Nephron progenitor cell (in vitro differentiated cells): ENCODE data around the gene SLC4A2.

Source experiments
- DNase-seq: peaks from one replicate; pipeline ENCODE4 v3.0.0; 2021
- H3K27ac Mint-ChIP-seq: 2 replicates; pipeline ENCODE4 v1.8.0; 2021; ENCODE audit warnings: mild to moderate bottlenecking, moderate library complexity, mixed read lengths
- H3K27me3 Mint-ChIP-seq: 2 replicates; pipeline ENCODE4 v1.8.0; 2021; ENCODE audit warnings: mild to moderate bottlenecking, low read depth, mixed read lengths; ENCODE audit not compliant: poor library complexity
- H3K36me3 Mint-ChIP-seq: 2 replicates; pipeline ENCODE4 v1.8.0; 2021; ENCODE audit warnings: low read depth, mixed read lengths
- H3K4me1 Mint-ChIP-seq: 2 replicates; pipeline ENCODE4 v1.8.0; 2021; ENCODE audit warnings: mixed read lengths
- H3K4me3 Mint-ChIP-seq: 2 replicates; pipeline ENCODE4 v1.8.0; 2021; ENCODE audit warnings: mild to moderate bottlenecking, moderate library complexity, mixed read lengths
- H3K9me3 Mint-ChIP-seq: 2 replicates; pipeline ENCODE4 v1.8.0; 2021; ENCODE audit warnings: mild to moderate bottlenecking, moderate library complexity, mixed read lengths
- CTCF ChIP-seq: fragments of 200-600 bp; sonication (generic); IDR thresholded peaks from 2 replicates; pipeline ENCODE4 v1.5.0; 2021; ENCODE audit warnings: antibody characterized with exemption

The SLC4A2 gene

GRCh38 chr7:151077705-151078232, 18.4 kb downstream of the SLC4A2 start:
- Mint-ChIP-seq H3K4me3 (peak overlapping the region; percentile 71), H3K9me3 (no peaks in the 10 kb centered on the region), H3K36me3 (peaks cover 8% of the 10 kb centered on the region), H3K4me1 (peaks cover 38% of the 10 kb centered on the region), H3K27me3 (no peaks in the 10 kb centered on the region), H3K27ac (no peak overlapping the region)
- TF ChIP-seq CTCF = no peak
- DNase-seq = no peak

DNA sequence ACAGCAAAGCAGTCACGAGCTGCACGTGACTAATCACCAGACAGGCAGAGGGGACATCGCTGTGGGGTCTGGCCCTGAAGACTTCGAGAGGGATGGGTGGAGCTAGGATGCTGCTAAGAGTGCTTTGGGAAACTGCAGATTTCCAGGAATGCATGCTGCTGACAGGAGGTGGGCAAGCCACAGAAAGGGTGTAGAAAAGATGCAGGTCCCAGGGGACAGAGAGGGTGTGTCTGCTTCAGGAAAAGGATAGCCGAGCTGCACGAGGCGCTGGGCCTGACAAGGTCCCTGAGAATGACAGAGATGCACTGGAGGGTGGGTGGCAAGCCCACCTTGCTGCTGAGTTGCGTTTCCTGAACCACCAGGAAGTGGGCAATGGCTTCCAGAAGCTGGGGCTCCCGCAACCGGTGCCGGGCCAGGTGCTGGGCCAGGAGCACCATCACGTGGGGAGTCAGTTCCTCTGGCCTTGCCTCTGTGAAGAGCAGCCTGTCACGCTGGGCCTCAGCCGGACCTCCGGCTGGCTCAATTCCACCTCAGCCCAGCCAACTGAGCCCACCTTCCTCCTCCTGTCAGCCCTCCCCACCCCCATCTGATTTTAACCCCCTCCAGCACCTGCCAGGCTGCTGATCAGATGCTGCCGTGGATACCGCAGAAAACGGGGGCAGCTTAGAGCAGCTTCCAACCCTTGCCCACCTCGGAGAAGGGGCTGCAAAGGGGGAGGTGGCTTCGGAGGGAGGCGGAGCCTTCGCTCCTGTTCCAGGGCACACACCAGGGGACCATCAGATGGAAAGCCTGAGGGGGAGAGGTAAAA, 19.0 kb downstream of the SLC4A2 start:
- H3K27ac Mint-ChIP-seq = peak overlapping the region; percentile 88
- H3K27me3 Mint-ChIP-seq = no peaks in the 10 kb centered on the region
- TF ChIP-seq CTCF = no peak
- H3K4me3 Mint-ChIP-seq = peak overlapping the region; percentile 88
- no peak for DNase-seq
- H3K9me3 Mint-ChIP-seq = no peaks in the 10 kb centered on the region
- peaks cover 8% of the 10 kb centered on the region for H3K36me3 Mint-ChIP-seq
- H3K4me1 Mint-ChIP-seq = peaks cover 41% of the 10 kb centered on the region

- TF ChIP-seq CTCF = no peak
- peak overlapping the region; percentile 61 for H3K27ac Mint-ChIP-seq
- peak overlapping the region; percentile 88 for H3K4me3 Mint-ChIP-seq
These were observed 20.0 kb downstream of the SLC4A2 start for GRCh38 chr7:151079199-151079910.

DNA sequence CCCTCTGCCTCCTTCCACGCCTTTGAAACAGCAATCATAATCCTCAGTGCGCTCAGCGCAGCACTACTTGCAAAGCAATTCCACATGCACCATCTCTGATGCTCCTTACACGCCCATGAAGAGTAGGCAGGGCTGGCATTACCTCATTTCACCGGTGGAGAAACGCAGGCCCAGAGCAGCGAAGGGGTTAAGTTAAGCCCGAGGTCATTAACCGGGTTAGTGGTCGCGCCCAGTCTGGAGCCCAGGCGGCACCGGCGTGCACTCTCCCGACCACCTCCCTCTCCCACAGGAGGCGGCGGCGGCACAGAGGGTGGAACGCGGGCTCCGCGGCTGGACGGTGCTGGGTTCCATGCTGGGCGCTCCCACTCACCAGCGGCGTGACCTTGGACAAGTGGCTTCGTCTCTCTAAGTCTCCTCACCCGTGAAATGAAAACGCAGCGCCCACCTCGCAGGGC, 20.7 kb downstream of the SLC4A2 start:
- peaks cover 47% of the 10 kb centered on the region for H3K4me1 Mint-ChIP-seq
- no peaks in the 10 kb centered on the region for H3K27me3 Mint-ChIP-seq
- H3K27ac Mint-ChIP-seq = peak overlapping the region; percentile 86
- no peaks in the 10 kb centered on the region for H3K9me3 Mint-ChIP-seq
- peaks cover 8% of the 10 kb centered on the region for H3K36me3 Mint-ChIP-seq
- peak; percentile 56 for DNase-seq
- peak overlapping the region; percentile 88 for H3K4me3 Mint-ChIP-seq
- no peak for TF ChIP-seq CTCF

More at GRCh38 chr7:151079199-151079910, 20.0 kb downstream of the SLC4A2 start:
- H3K36me3 Mint-ChIP-seq = peaks cover 8% of the 10 kb centered on the region
- no peaks in the 10 kb centered on the region for H3K27me3 Mint-ChIP-seq
- no peak for DNase-seq
- peaks cover 41% of the 10 kb centered on the region for H3K4me1 Mint-ChIP-seq
- no peaks in the 10 kb centered on the region for H3K9me3 Mint-ChIP-seq

DNA sequence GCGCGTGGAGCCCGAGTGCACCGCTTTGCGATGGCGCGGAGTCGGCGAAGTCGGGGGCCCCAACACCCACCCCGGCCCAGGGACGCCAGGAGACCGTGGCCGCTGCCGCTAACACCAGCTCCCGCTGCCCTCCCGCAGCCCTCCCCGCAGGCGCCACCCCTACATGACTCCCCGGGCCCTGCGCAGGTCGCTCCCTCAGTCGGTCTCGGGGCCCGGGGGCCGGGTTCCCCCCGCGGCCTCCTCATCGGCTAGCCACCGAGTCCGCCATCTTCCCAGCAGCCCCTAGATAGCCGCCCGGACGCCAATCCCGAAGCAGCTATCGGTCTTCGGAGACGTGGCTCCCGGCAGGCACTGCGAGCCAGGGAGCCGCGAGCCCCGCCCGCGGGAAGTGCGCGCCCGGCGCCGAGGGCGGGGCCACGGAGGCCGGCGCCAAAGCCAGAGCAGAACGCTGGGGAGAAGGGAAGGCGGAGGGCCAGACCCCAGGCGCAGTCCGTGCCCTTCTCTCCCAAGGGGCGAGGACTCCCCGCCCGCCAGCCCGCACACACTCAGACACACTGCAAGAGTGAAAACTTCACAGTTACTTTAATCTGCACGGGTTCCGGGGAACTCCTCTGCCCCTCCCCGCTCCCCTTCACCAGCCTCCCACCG, 21.3 kb downstream of the SLC4A2 start, which contains the start of gene FASTK:
TSS of gene FASTK (minus strand) at position 288 of the 648 bp plus-strand sequence. CDS start at position 245, 43 bp downstream.
- no peak for TF ChIP-seq CTCF
- peak; percentile 87 for DNase-seq
- peaks cover 53% of the 10 kb centered on the region for H3K4me1 Mint-ChIP-seq
- H3K27ac Mint-ChIP-seq = peak within 1 kb of the TSS; percentile 86
- peaks cover 6% of the 10 kb centered on the region for H3K36me3 Mint-ChIP-seq
- no peaks in the 10 kb centered on the region for H3K27me3 Mint-ChIP-seq
- H3K4me3 Mint-ChIP-seq = peak within 1 kb of the TSS; percentile 89
- no peaks in the 10 kb centered on the region for H3K9me3 Mint-ChIP-seq
